Fibroblast of lung (primary cell): ENCODE results near the gene ARID3A.

Experiments used
- EZH2 ChIP-seq: IDR thresholded peaks from 2 replicates; pipeline ENCODE4 v1.5.1; 2012; ENCODE audit warnings: low read length, control low read depth, mild to moderate bottlenecking; ENCODE audit errors: missing control alignments
- TF ChIP-seq, protein P1 (sequence below), 2 donors: IDR thresholded peaks in 1 of 2; conservative IDR thresholded peaks in 1 of 2; 1 replicate in 1 of 2; 2 replicates in 1 of 2; pipeline ENCODE4 v1.5.1; 2011 to 2012; ENCODE audit warnings: low read length in 2 of 2, control low read depth in 1 of 2, inconsistent platforms in 1 of 2, low read depth in 1 of 2, mild to moderate bottlenecking in 1 of 2

DNA sequence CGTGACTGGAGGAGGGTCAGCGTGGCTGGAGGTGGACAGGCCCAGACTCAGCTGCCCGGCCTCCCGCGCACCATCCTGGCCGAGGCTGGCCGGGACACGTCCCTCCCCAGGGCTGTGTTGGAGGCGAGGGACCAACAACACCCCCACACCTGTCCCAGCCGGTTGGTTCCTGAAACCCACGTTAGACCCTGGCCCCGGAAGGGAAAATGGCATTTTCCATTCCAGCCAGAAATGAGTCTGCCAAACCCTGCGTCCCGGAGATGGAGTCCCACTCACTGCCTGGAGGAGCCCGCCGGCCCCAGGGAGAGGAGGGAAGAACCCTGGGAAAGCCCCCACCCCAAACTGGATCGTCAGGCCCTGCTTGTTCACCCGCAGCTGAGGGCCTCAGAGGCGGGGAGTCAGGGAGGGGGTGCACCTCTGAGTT lies 53.5 kb downstream of the ARID3A start:
- TF ChIP-seq, protein P1, sequence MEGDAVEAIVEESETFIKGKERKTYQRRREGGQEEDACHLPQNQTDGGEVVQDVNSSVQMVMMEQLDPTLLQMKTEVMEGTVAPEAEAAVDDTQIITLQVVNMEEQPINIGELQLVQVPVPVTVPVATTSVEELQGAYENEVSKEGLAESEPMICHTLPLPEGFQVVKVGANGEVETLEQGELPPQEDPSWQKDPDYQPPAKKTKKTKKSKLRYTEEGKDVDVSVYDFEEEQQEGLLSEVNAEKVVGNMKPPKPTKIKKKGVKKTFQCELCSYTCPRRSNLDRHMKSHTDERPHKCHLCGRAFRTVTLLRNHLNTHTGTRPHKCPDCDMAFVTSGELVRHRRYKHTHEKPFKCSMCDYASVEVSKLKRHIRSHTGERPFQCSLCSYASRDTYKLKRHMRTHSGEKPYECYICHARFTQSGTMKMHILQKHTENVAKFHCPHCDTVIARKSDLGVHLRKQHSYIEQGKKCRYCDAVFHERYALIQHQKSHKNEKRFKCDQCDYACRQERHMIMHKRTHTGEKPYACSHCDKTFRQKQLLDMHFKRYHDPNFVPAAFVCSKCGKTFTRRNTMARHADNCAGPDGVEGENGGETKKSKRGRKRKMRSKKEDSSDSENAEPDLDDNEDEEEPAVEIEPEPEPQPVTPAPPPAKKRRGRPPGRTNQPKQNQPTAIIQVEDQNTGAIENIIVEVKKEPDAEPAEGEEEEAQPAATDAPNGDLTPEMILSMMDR (conservative IDR thresholded peaks at IDR 0.05 in 1 of 2, IDR thresholded peaks at IDR 0.05 in 1 of 2; ENCODE audit: low read depth in 1 of 2, low read length in 2 of 2): no peak
- TF ChIP-seq EZH2: no peak
